Keratinocyte (primary cell): Measurements from ENCODE around the gene IFT25. TPM values are rescaled to one million over a fixed set of nuclear protein-coding genes. Genes with fewer than 3 reads are reported as not detected.

Experiments
- DNase-seq: peaks from one replicate; pipeline ENCODE4 v3.0.0-alpha.2; 2011; ENCODE audit warnings: low read depth, missing footprints, low spot score
- FAIRE-seq: peaks from 2 replicates; lab custom pipeline; 2011; peaks lifted over from hg19 to GRCh38; lab: Jason Lieb, UNC
- H2AFZ ChIP-seq: 2 replicates; pipeline ENCODE4 v1.6.0; 2012; ENCODE audit warnings: low read length, control low read depth, inconsistent platforms; ENCODE audit not compliant: control insufficient read depth
- H3K27ac ChIP-seq: 2 replicates; pipeline ENCODE4 v1.5.1; 2011; ENCODE audit warnings: low read length; ENCODE audit not compliant: control insufficient read depth, insufficient read depth
- H3K27me3 ChIP-seq: 3 replicates; pipeline ENCODE4 v1.6.0; 2011; ENCODE audit warnings: low read length; ENCODE audit not compliant: control insufficient read depth, insufficient read depth; ENCODE audit errors: extremely low read depth
- H3K36me3 ChIP-seq, 2 experiments: 2 replicates in 1 of 2; 3 replicates in 1 of 2; pipeline ENCODE4 v1.5.1; 2011; ENCODE audit warnings: low read length in 2 of 2, mild to moderate bottlenecking in 1 of 2; ENCODE audit not compliant: control insufficient read depth in 2 of 2, insufficient read depth in 2 of 2; ENCODE audit errors: extremely low read depth in 1 of 2
- H3K4me1 ChIP-seq: 3 replicates; pipeline ENCODE4 v1.5.1; 2011; ENCODE audit warnings: low read length; ENCODE audit not compliant: control insufficient read depth, insufficient read depth; ENCODE audit errors: extremely low read depth
- H3K4me2 ChIP-seq: 3 replicates; pipeline ENCODE4 v1.6.0; 2011; ENCODE audit warnings: low read depth, low read length; ENCODE audit not compliant: control insufficient read depth, insufficient read depth; ENCODE audit errors: extremely low read depth
- H3K4me3 ChIP-seq, 3 experiments: fragments of 200-600 bp in 1 of 3; sonication (generic) in 1 of 3; 2 replicates in 2 of 3; 3 replicates in 1 of 3; pipeline ENCODE4 v1.5.1; 2011 to 2016; ENCODE audit warnings: low read length in 3 of 3, mild to moderate bottlenecking in 3 of 3, control low read depth in 2 of 3, inconsistent platforms in 1 of 3, low read depth in 1 of 3, mixed read lengths in 1 of 3, mixed run types in 1 of 3, moderate library complexity in 1 of 3; ENCODE audit not compliant: control insufficient read depth in 2 of 3, insufficient read depth in 2 of 3; ENCODE audit errors: extremely low read depth in 1 of 3
- H3K79me2 ChIP-seq: 2 replicates; pipeline ENCODE4 v1.6.0; 2012; ENCODE audit warnings: low read length; ENCODE audit not compliant: control insufficient read depth, insufficient read depth
- H3K9ac ChIP-seq: 3 replicates; pipeline ENCODE4 v1.6.0; 2011; ENCODE audit warnings: low read length; ENCODE audit not compliant: control insufficient read depth, insufficient read depth; ENCODE audit errors: extremely low read depth
- H3K9me1 ChIP-seq: 3 replicates; pipeline ENCODE4 v1.6.0; 2011; ENCODE audit warnings: low read length; ENCODE audit not compliant: control insufficient read depth, insufficient read depth; ENCODE audit errors: extremely low read depth
- H3K9me3 ChIP-seq: 2 replicates; pipeline ENCODE4 v1.5.1; 2012; ENCODE audit warnings: low read depth, low read length; ENCODE audit not compliant: control insufficient read depth
- H4K20me1 ChIP-seq: 3 replicates; pipeline ENCODE4 v1.6.0; 2011; ENCODE audit warnings: low read length; ENCODE audit not compliant: control insufficient read depth, insufficient read depth; ENCODE audit errors: extremely low read depth
- CTCF ChIP-seq, 3 experiments: IDR thresholded peaks in 1 of 3; conservative IDR thresholded peaks in 1 of 3; optimal IDR thresholded peaks in 1 of 3; 2 replicates in 2 of 3; 3 replicates in 1 of 3; pipeline versions ENCODE3 to v1.5.1; 2011; ENCODE audit warnings: low read length in 3 of 3, mild to moderate bottlenecking in 3 of 3, moderate library complexity in 2 of 3, control low read depth in 1 of 3, inconsistent platforms in 1 of 3; ENCODE audit not compliant: insufficient read depth in 2 of 3; ENCODE audit errors: extremely low read depth in 1 of 3
- EZH2 ChIP-seq: IDR thresholded peaks from one replicate; pipeline ENCODE4 v1.6.1; 2012; ENCODE audit warnings: inconsistent platforms, mild to moderate bottlenecking, low read length, moderate library complexity
- dilution Hi-C: fragments of 300-500 bp; cut with MboI; formaldehyde crosslinking; loops from one replicate; pipeline ENCODE4 v1.7.0; 2020; ENCODE audit warnings: low sequenced_read_pairs; ENCODE audit not compliant: extremely low pct_ligation_motif_present
- polyA plus RNA-seq, 5 experiments: library from polyadenylated mRNA; depleted of rRNA in 3 of 5; stranded (reverse) in 3 of 5; stranded (forward) in 1 of 5; unstranded in 1 of 5; fragments of >200 nt; gene quantifications; 1 replicate in 1 of 5; 2 replicates in 3 of 5; 3 replicates in 1 of 5; pipeline versions ENCODE4 v1.2.1 to v1.2.3, GENCODE V29; 2011 to 2012; ENCODE audit warnings: missing spikeins in 2 of 5, low read depth in 1 of 5, low replicate concordance in 1 of 5

Gene IFT25
- polyA plus RNA-seq, 1 donor (not counting 4 experiments of a cell fraction or from before 2014, with no cell fraction given): 64.3 TPM

DNA sequence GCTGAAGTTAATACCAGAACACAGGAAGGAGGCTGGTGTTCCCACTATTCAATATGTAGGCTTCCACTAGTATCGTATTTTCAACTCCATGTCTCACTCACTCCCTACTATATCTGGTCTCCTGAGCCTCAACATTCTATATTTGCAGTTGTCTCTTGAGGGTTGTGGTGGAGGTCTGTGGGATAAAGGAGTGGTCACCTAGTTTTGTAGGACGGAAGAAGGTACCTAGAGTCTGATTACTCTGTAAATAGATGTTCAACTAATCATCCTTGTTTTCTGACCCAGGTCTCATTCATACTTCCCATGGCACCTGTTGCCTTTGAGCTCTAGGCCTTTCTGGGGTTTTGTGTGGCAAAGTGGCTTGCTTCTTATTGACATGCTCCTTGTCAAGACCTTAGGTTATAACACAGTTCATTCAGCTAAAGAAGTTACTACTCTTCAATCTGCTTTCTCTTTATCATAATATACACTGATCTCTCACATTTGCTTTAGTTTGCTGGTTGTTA, 18.1 kb downstream of the IFT25 start:
- dilution Hi-C loops: no loop called here
- Histone ChIP-seq H4K20me1 (no peaks in the 10 kb centered on the region), H3K9me1 (no peaks in the 10 kb centered on the region), H3K4me3 (no peak overlapping the region), H2AFZ (no peak overlapping the region), H3K79me2 (no peaks in the 10 kb centered on the region), H3K9ac (no peak overlapping the region), H3K4me2 (no peak overlapping the region), H3K36me3 (peaks cover 4 to 10% of the 10 kb centered on the region in 2 experiments), H3K27ac (no peak overlapping the region), H3K9me3 (peaks cover under 1% of the 10 kb centered on the region), H3K4me1 (no peaks in the 10 kb centered on the region), H3K27me3 (no peaks in the 10 kb centered on the region)
- DNase-seq (no peak), FAIRE-seq (no peak)
- TF ChIP-seq CTCF (optimal IDR thresholded peaks at IDR 0.05 in 1 of 3, IDR thresholded peaks at IDR 0.05 in 1 of 3, conservative IDR thresholded peaks at IDR 0.05 in 1 of 3; ENCODE audit: extremely low read depth in 1 of 3, insufficient read depth in 2 of 3, low read length in 3 of 3) (no peak), EZH2 (no peak)

DNA sequence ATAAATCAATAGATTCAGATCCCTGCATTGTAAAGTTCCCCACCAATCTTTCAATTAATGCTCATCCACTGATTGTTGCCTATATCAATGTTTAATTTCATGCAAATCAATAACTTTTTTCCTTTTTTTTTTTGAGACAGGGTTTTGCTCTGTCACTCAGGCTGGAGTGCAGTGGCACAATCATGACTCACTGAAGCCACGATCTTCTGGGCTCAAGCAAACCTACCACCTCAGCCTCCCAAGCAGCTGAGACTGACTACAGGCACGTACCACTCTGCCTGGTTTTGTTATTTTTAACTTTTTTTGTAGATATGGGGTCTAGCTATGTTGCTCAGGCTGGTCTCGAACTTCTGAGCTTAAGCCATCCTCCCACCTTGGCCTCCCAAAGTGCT, 25.8 kb downstream of the IFT25 start:
- Histone ChIP-seq H4K20me1 (no peaks in the 10 kb centered on the region), H3K36me3 (peaks cover 4% of the 10 kb centered on the region in 2 experiments), H3K4me1 (no peaks in the 10 kb centered on the region), H3K79me2 (no peaks in the 10 kb centered on the region), H2AFZ (no peak overlapping the region), H3K4me3 (no peak overlapping the region), H3K27me3 (no peaks in the 10 kb centered on the region), H3K9me1 (no peaks in the 10 kb centered on the region), H3K4me2 (no peak overlapping the region), H3K27ac (no peak overlapping the region), H3K9me3 (no peaks in the 10 kb centered on the region), H3K9ac (no peak overlapping the region)
- FAIRE-seq (no peak), DNase-seq (no peak)
- TF ChIP-seq EZH2 (no peak), CTCF (optimal IDR thresholded peaks at IDR 0.05 in 1 of 3, IDR thresholded peaks at IDR 0.05 in 1 of 3, conservative IDR thresholded peaks at IDR 0.05 in 1 of 3; ENCODE audit: extremely low read depth in 1 of 3, insufficient read depth in 2 of 3, low read length in 3 of 3) (no peak)
- dilution Hi-C loops: no loop called here
